Measurements from ENCODE around the gene DEFB116.

DNA sequence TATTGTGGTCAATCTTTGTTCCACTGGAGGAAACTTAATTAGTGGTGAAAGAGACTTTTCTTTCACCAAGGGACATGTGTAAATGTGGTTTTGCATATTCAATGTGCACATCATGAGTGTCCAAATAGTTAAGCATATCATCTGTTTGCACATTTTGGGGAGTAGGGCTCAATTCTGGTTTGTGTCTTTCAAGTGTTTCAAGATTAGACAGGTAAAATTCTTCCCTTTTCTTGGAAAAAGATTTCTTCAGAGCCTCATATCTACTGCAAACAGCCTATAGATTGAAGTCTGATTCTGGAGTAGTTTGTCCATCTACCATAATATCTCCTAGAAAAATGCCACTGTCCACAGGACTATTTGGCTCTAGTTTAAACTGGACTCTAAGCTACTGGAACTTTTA, 33.1 kb upstream of the DEFB116 start:
- TF ChIP-seq, protein P1, sequence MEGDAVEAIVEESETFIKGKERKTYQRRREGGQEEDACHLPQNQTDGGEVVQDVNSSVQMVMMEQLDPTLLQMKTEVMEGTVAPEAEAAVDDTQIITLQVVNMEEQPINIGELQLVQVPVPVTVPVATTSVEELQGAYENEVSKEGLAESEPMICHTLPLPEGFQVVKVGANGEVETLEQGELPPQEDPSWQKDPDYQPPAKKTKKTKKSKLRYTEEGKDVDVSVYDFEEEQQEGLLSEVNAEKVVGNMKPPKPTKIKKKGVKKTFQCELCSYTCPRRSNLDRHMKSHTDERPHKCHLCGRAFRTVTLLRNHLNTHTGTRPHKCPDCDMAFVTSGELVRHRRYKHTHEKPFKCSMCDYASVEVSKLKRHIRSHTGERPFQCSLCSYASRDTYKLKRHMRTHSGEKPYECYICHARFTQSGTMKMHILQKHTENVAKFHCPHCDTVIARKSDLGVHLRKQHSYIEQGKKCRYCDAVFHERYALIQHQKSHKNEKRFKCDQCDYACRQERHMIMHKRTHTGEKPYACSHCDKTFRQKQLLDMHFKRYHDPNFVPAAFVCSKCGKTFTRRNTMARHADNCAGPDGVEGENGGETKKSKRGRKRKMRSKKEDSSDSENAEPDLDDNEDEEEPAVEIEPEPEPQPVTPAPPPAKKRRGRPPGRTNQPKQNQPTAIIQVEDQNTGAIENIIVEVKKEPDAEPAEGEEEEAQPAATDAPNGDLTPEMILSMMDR (IDR thresholded peaks at IDR 0.05) = no peak
- TF ChIP-seq, protein P2, sequence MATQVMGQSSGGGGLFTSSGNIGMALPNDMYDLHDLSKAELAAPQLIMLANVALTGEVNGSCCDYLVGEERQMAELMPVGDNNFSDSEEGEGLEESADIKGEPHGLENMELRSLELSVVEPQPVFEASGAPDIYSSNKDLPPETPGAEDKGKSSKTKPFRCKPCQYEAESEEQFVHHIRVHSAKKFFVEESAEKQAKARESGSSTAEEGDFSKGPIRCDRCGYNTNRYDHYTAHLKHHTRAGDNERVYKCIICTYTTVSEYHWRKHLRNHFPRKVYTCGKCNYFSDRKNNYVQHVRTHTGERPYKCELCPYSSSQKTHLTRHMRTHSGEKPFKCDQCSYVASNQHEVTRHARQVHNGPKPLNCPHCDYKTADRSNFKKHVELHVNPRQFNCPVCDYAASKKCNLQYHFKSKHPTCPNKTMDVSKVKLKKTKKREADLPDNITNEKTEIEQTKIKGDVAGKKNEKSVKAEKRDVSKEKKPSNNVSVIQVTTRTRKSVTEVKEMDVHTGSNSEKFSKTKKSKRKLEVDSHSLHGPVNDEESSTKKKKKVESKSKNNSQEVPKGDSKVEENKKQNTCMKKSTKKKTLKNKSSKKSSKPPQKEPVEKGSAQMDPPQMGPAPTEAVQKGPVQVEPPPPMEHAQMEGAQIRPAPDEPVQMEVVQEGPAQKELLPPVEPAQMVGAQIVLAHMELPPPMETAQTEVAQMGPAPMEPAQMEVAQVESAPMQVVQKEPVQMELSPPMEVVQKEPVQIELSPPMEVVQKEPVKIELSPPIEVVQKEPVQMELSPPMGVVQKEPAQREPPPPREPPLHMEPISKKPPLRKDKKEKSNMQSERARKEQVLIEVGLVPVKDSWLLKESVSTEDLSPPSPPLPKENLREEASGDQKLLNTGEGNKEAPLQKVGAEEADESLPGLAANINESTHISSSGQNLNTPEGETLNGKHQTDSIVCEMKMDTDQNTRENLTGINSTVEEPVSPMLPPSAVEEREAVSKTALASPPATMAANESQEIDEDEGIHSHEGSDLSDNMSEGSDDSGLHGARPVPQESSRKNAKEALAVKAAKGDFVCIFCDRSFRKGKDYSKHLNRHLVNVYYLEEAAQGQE (IDR thresholded peaks at IDR 0.05; ENCODE audit: insufficient read depth in 1 of 2, low read depth in 2 of 2, low read length in 1 of 2) = no peak
